Measurements from ENCODE around the gene PCBP1. TPM values are rescaled to one million over a fixed set of nuclear protein-coding genes. Genes with fewer than 3 reads are reported as not detected.

PCBP1 gene
- total RNA-seq, 2 donors from 2014 or later, result 97.9 to 128 TPM

DNA sequence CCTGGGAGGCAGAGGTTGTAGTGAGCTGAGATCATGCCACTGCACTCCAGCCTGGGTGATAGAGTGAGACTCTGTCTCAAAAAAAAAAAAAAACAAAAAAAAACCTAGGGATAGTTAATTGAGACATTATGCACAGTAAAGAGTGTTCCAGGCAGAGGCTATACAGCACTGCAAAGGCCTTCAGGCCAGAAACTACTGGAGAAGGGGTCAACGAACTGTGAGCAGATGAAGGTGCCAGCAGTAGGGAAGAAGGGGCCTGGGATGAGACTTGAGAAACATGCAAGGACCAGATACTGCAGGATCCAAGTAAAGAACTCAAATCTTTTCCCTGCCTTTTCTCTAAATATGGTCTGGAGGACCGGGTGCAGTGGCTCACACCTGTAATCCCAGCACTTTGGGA is 26.0 kb upstream of the PCBP1 start:
- H3K4me3 ChIP-seq, result no peak overlapping the region
- WGBS, 2 donors, result 81 to 94% methylated on average over 2 of the region's 2 CpGs
- ATAC-seq (no peak), DNase-seq (no peak)
- no peak overlapping the region for H3K27ac ChIP-seq
- intact Hi-C loops (cut with DNase I), result loop anchor here (10.0 kb wide), 1 partner anchor 137 kb away; no protein-coding TSS in a partner anchor
- H3K9me3 ChIP-seq, result no peaks in the 10 kb centered on the region
- H3K36me3 ChIP-seq (replicated peaks in 1 of 2; ENCODE audit: insufficient read depth in 1 of 2, low read depth in 2 of 2), result peaks cover 0 to 2% of the 10 kb centered on the region in 2 donors
- no peaks in the 10 kb centered on the region for H3K27me3 ChIP-seq
- no peaks in the 10 kb centered on the region for H3K4me1 ChIP-seq
- TF ChIP-seq POLR2A (IDR thresholded peaks at IDR 0.05), result no peak
- TF ChIP-seq, protein P1, sequence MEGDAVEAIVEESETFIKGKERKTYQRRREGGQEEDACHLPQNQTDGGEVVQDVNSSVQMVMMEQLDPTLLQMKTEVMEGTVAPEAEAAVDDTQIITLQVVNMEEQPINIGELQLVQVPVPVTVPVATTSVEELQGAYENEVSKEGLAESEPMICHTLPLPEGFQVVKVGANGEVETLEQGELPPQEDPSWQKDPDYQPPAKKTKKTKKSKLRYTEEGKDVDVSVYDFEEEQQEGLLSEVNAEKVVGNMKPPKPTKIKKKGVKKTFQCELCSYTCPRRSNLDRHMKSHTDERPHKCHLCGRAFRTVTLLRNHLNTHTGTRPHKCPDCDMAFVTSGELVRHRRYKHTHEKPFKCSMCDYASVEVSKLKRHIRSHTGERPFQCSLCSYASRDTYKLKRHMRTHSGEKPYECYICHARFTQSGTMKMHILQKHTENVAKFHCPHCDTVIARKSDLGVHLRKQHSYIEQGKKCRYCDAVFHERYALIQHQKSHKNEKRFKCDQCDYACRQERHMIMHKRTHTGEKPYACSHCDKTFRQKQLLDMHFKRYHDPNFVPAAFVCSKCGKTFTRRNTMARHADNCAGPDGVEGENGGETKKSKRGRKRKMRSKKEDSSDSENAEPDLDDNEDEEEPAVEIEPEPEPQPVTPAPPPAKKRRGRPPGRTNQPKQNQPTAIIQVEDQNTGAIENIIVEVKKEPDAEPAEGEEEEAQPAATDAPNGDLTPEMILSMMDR (IDR thresholded peaks at IDR 0.05), result no peak

DNA sequence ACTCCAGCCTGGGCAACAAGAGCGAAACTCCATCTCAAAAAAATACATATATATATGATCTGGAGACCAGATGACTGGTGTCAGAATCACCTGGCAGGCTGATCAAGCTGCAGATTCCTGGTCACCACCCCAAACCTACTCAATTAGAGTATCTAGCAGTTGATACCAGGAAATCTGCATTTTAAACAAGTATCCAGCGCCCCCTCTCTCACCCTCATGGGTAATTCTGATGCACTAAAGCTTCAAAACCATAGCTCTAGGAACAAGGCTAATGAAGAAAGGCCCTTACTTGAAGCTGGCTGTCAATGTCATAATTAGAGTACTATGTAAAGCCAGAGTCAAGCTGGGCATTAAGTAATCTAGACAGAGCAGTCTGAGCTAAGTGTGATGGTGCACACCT is 25.0 kb upstream of the PCBP1 start:
- TF ChIP-seq, protein P1 (IDR thresholded peaks at IDR 0.05), result no peak
- TF ChIP-seq POLR2A (IDR thresholded peaks at IDR 0.05), result no peak
- Histone ChIP-seq H3K36me3 (replicated peaks in 1 of 2; ENCODE audit: insufficient read depth in 1 of 2, low read depth in 2 of 2) (peaks cover 0 to 2% of the 10 kb centered on the region in 2 donors), H3K4me1 (no peaks in the 10 kb centered on the region), H3K4me3 (no peak overlapping the region), H3K27ac (no peak overlapping the region), H3K9me3 (no peaks in the 10 kb centered on the region), H3K27me3 (no peaks in the 10 kb centered on the region)
- DNase-seq (no peak), ATAC-seq (no peak)
- WGBS, 2 donors, result 92 to 95% methylated on average over 2 of the region's 2 CpGs
- intact Hi-C loops (cut with DNase I), result loop anchor here (10.0 kb wide), 1 partner anchor 137 kb away; no protein-coding TSS in a partner anchor

DNA sequence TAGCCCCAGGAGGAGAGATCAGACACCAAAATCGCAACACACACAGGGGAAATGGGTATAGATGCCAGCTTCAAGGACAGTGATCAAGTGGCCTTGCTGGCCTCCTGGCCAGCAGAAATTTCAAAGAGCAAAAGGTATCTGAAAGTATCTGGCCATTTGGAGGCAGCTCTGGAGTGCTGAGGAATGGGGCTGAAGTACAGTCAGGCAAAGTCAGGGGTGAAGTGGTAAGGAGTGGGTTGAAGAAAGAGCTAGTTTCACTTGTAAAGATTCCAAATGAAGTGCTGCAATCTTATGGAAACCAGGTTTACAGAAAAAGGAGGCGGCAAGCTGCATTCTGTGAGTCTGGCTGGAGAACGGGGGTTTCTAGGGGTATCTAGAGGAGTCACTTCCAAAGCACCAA is 19.2 kb upstream of the PCBP1 start:
- intact Hi-C loops (cut with DNase I), result loop anchor here (10.0 kb wide), 1 partner anchor 143 kb away; no protein-coding TSS in a partner anchor
- Histone ChIP-seq H3K27ac (peak overlapping the region in 1 of 4 donors; percentile 77), H3K4me1 (peaks cover 15% of the 10 kb centered on the region), H3K36me3 (replicated peaks in 1 of 2; ENCODE audit: insufficient read depth in 1 of 2, low read depth in 2 of 2) (peaks cover 0 to 2% of the 10 kb centered on the region in 2 donors), H3K9me3 (no peaks in the 10 kb centered on the region), H3K4me3 (no peak overlapping the region), H3K27me3 (no peaks in the 10 kb centered on the region)
- TF ChIP-seq, protein P1 (IDR thresholded peaks at IDR 0.05), result no peak
- TF ChIP-seq POLR2A (IDR thresholded peaks at IDR 0.05), result no peak
- no peak for ATAC-seq
- DNase-seq, result no peak
- WGBS, 2 donors, result 93 to 100% methylated on average over 3 of the region's 3 CpGs

DNA sequence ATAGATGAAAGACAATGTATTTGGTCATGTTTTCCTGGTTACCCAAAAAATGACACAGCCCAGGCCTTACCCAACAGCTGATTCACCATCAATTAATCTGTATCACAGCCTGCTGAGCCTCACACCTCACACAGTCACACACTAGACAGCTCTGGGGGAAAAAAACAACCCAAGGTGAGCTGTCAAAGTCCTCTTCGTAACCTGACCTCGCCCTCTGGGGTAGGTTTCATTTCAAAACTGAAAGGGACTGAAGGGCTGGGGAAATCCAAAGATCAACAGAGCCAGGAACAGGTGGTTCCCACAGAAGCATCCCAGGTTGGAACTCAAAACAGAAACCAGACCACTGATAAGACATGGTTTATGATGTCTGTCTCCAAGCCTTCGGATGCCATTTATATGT is 18.2 kb upstream of the PCBP1 start:
- H3K9me3 ChIP-seq, result no peaks in the 10 kb centered on the region
- peak; percentile 36 for ATAC-seq
- no peak overlapping the region for H3K4me3 ChIP-seq
- no peaks in the 10 kb centered on the region for H3K36me3 ChIP-seq (replicated peaks in 1 of 2; ENCODE audit: insufficient read depth in 1 of 2, low read depth in 2 of 2)
- peak overlapping the region in 3 of 4 donors; percentile 13 to 77 (median 43) for H3K27ac ChIP-seq
- H3K27me3 ChIP-seq, result no peaks in the 10 kb centered on the region
- intact Hi-C loops (cut with DNase I), result loop anchor here (10.0 kb wide), 1 partner anchor 144 kb away; no protein-coding TSS in a partner anchor
- H3K4me1 ChIP-seq, result peaks cover 15% of the 10 kb centered on the region
- DNase-seq, result peak in 2 of 4 donors; percentile 16 to 60
- 53 to 57% methylated on average over 3 of the region's 3 CpGs for WGBS, 2 donors
- no peak for TF ChIP-seq POLR2A (IDR thresholded peaks at IDR 0.05)
- TF ChIP-seq, protein P1 (IDR thresholded peaks at IDR 0.05), result no peak

Measured in body of pancreas (tissue), 4 donors.